WTC11 (cell line): Measurements from ENCODE around the gene CXCL14.

Experiments used
- CREM ChIP-seq: sonication (generic); formaldehyde crosslinking; IDR thresholded peaks from 2 replicates; pipeline ENCODE4 v1.8.1; 2022; ENCODE audit warnings: mild to moderate bottlenecking, missing genetic modification reagents, moderate library complexity
- E2F4 ChIP-seq: sonication (generic); formaldehyde crosslinking; IDR thresholded peaks from 2 replicates; pipeline ENCODE4 v1.8.1; 2022; ENCODE audit warnings: low read depth, mild to moderate bottlenecking, moderate library complexity, missing genetic modification reagents, borderline replicate concordance
- FOXJ3 ChIP-seq: sonication (generic); formaldehyde crosslinking; IDR thresholded peaks from 2 replicates; pipeline ENCODE4 v1.9.0; 2021; ENCODE audit warnings: missing genetic modification reagents, mild to moderate bottlenecking, borderline replicate concordance
- IRF2 ChIP-seq: sonication (generic); formaldehyde crosslinking; IDR thresholded peaks from 2 replicates; pipeline ENCODE4 v1.8.0; 2022; ENCODE audit warnings: low read depth, missing genetic modification reagents, borderline replicate concordance
- NFYB ChIP-seq: sonication (generic); formaldehyde crosslinking; conservative IDR thresholded peaks from 2 replicates; pipeline ENCODE4 v1.8.0; 2022; ENCODE audit warnings: low read depth, missing genetic modification reagents
- NR1H2 ChIP-seq: sonication (generic); formaldehyde crosslinking; IDR thresholded peaks from 2 replicates; pipeline ENCODE4 v1.9.0; 2021; ENCODE audit warnings: mild to moderate bottlenecking, moderate library complexity, missing genetic modification reagents
- ZNF281 ChIP-seq: sonication (generic); formaldehyde crosslinking; IDR thresholded peaks from 2 replicates; pipeline ENCODE4 v1.8.0; 2023; ENCODE audit warnings: mild to moderate bottlenecking, missing genetic modification reagents
- TF ChIP-seq, protein P1 (sequence below): fragments of 250-450 bp; sonication (Bioruptor Pico); IDR thresholded peaks from 2 replicates; pipeline ENCODE4 v1.9.0; 2021; ENCODE audit warnings: mild to moderate bottlenecking, borderline replicate concordance
- TF ChIP-seq, protein P2 (sequence below): fragments of 200-600 bp; IDR thresholded peaks from 2 replicates; pipeline ENCODE4 v1.8.0; 2022; ENCODE audit warnings: antibody characterized with exemption

GRCh38 chr5:135584918-135585317 is 6.1 kb upstream of the CXCL14 start:
- TF ChIP-seq E2F4 (CRISPR knock-in tag) = no peak
- TF ChIP-seq, protein P1, sequence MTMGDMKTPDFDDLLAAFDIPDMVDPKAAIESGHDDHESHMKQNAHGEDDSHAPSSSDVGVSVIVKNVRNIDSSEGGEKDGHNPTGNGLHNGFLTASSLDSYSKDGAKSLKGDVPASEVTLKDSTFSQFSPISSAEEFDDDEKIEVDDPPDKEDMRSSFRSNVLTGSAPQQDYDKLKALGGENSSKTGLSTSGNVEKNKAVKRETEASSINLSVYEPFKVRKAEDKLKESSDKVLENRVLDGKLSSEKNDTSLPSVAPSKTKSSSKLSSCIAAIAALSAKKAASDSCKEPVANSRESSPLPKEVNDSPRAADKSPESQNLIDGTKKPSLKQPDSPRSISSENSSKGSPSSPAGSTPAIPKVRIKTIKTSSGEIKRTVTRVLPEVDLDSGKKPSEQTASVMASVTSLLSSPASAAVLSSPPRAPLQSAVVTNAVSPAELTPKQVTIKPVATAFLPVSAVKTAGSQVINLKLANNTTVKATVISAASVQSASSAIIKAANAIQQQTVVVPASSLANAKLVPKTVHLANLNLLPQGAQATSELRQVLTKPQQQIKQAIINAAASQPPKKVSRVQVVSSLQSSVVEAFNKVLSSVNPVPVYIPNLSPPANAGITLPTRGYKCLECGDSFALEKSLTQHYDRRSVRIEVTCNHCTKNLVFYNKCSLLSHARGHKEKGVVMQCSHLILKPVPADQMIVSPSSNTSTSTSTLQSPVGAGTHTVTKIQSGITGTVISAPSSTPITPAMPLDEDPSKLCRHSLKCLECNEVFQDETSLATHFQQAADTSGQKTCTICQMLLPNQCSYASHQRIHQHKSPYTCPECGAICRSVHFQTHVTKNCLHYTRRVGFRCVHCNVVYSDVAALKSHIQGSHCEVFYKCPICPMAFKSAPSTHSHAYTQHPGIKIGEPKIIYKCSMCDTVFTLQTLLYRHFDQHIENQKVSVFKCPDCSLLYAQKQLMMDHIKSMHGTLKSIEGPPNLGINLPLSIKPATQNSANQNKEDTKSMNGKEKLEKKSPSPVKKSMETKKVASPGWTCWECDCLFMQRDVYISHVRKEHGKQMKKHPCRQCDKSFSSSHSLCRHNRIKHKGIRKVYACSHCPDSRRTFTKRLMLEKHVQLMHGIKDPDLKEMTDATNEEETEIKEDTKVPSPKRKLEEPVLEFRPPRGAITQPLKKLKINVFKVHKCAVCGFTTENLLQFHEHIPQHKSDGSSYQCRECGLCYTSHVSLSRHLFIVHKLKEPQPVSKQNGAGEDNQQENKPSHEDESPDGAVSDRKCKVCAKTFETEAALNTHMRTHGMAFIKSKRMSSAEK (CRISPR knock-in tag) = no peak
- no peak for TF ChIP-seq CREM
- no peak for TF ChIP-seq NR1H2 (CRISPR knock-in tag)
- TF ChIP-seq, protein P2, sequence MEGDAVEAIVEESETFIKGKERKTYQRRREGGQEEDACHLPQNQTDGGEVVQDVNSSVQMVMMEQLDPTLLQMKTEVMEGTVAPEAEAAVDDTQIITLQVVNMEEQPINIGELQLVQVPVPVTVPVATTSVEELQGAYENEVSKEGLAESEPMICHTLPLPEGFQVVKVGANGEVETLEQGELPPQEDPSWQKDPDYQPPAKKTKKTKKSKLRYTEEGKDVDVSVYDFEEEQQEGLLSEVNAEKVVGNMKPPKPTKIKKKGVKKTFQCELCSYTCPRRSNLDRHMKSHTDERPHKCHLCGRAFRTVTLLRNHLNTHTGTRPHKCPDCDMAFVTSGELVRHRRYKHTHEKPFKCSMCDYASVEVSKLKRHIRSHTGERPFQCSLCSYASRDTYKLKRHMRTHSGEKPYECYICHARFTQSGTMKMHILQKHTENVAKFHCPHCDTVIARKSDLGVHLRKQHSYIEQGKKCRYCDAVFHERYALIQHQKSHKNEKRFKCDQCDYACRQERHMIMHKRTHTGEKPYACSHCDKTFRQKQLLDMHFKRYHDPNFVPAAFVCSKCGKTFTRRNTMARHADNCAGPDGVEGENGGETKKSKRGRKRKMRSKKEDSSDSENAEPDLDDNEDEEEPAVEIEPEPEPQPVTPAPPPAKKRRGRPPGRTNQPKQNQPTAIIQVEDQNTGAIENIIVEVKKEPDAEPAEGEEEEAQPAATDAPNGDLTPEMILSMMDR = no peak
- no peak for TF ChIP-seq NFYB (CRISPR knock-in tag)
- no peak for TF ChIP-seq ZNF281 (CRISPR knock-in tag)
- TF ChIP-seq FOXJ3 = no peak
- TF ChIP-seq IRF2 (CRISPR knock-in tag) = no peak
